GM12878 (cell line): ENCODE results near the gene ALDH3B2. TPM values are rescaled to one million over a fixed set of nuclear protein-coding genes. Genes with fewer than 3 reads are reported as not detected.

Experiments
- ATAC-seq: fragments of 200-7000 bp; cut with Tn5 transposase; 3 replicates; pipeline ENCODE4 v1.9.1; 2020; ENCODE audit warnings: mild to moderate bottlenecking, moderate library complexity
- BruUV-seq: library from RNA; stranded (reverse); fragments of 400-500 nt; replicated peaks from 2 replicates; lab custom pipeline; 2021; lab: Mats Ljungman, UMichigan
- CTCF ChIA-PET: fragments of 300-600 bp; sonication (Branson Sonifier 250); formaldehyde crosslinking; extraction: SDS; loops from one replicate; lab custom pipeline; 2021; ENCODE audit warnings: inconsistent platforms; lab: Yijun Ruan, JAX
- POLR2A ChIA-PET: fragments of 350-600 bp; formaldehyde crosslinking; extraction: SDS; loops from one replicate; lab custom pipeline; 2021; ENCODE audit warnings: inconsistent platforms; lab: Charles Lee
- RAD21 ChIA-PET: fragments of 300-600 bp; sonication (Branson Sonifier 250); formaldehyde crosslinking; loops from one replicate; lab custom pipeline; 2023; ENCODE audit warnings: antibody characterized with exemption; ENCODE audit not compliant: unreplicated experiment; lab: Charles Lee
- SMC1A ChIA-PET: fragments of 300-600 bp; sonication (Branson Sonifier 250); formaldehyde crosslinking; loops from one replicate; lab custom pipeline; 2023; ENCODE audit not compliant: unreplicated experiment, uncharacterized antibody; lab: Charles Lee
- DNase-seq: peaks from one replicate; pipeline ENCODE4 v3.0.0-alpha.2; 2011; ENCODE audit warnings: low read depth, low spot score
- FAIRE-seq: peaks from 3 replicates; lab custom pipeline; 2011; peaks lifted over from hg19 to GRCh38; lab: Jason Lieb, UNC
- H2AFZ ChIP-seq: 2 replicates; pipeline ENCODE4 v1.6.0; 2011; ENCODE audit warnings: low read depth, low read length, control low read depth; ENCODE audit not compliant: control insufficient read depth
- H3K27ac ChIP-seq: 2 replicates; pipeline ENCODE4 v1.5.1; 2011; ENCODE audit warnings: control low read depth; ENCODE audit not compliant: control insufficient read depth, insufficient read depth
- H3K27me3 ChIP-seq, 2 experiments: replicated peaks in 1 of 2; 2 replicates each; pipeline versions ENCODE4 v1.6.0 to v1.6.1; 2011; ENCODE audit warnings: low read length in 1 of 2; ENCODE audit not compliant: control insufficient read depth in 2 of 2, insufficient read depth in 2 of 2
- H3K36me3 ChIP-seq, 2 experiments: 2 replicates each; pipeline ENCODE4 v1.5.1; 2011; ENCODE audit warnings: low read length in 1 of 2; ENCODE audit not compliant: control insufficient read depth in 2 of 2, insufficient read depth in 2 of 2
- H3K4me1 ChIP-seq: 2 replicates; pipeline ENCODE4 v1.6.1; 2011; ENCODE audit warnings: mild to moderate bottlenecking, low read length, moderate library complexity, mixed read lengths; ENCODE audit not compliant: control insufficient read depth, insufficient read depth
- H3K4me2 ChIP-seq: 2 replicates; pipeline ENCODE4 v1.6.0; 2011; ENCODE audit warnings: control low read depth; ENCODE audit not compliant: control insufficient read depth, insufficient read depth
- H3K4me3 ChIP-seq: fragments of 200-600 bp; sonication (generic); 2 replicates; pipeline ENCODE4 v1.5.1; 2016
- H3K79me2 ChIP-seq: 2 replicates; pipeline ENCODE4 v1.6.0; 2011; ENCODE audit warnings: low read length; ENCODE audit not compliant: control insufficient read depth, insufficient read depth
- H3K9ac ChIP-seq: 2 replicates; pipeline ENCODE4 v1.8.0; 2011; ENCODE audit warnings: low read length, control low read depth, mixed read lengths; ENCODE audit not compliant: control insufficient read depth, insufficient read depth
- H3K9me3 ChIP-seq: replicated peaks from 3 replicates; pipeline ENCODE4 v1.5.1; 2011; ENCODE audit warnings: mild to moderate bottlenecking, low read length; ENCODE audit not compliant: control insufficient read depth, insufficient read depth
- H4K20me1 ChIP-seq: 2 replicates; pipeline ENCODE4 v1.6.0; 2011; ENCODE audit not compliant: control insufficient read depth, insufficient read depth
- ASH2L ChIP-seq: fragments of 300-600, 200-600 bp; sonication (generic); IDR thresholded peaks from 2 replicates; pipeline ENCODE4 v1.6.1; 2017; ENCODE audit warnings: low read depth, mild to moderate bottlenecking, borderline replicate concordance
- FOXM1 ChIP-seq: IDR thresholded peaks from 2 replicates; pipeline ENCODE4 v1.6.1; 2012; ENCODE audit warnings: low read depth, mild to moderate bottlenecking, inconsistent platforms, low read length, moderate library complexity
- MTA3 ChIP-seq: IDR thresholded peaks from 2 replicates; pipeline ENCODE4 v1.6.1; 2012; ENCODE audit warnings: low read length, inconsistent platforms, borderline replicate concordance
- MYB ChIP-seq: fragments of 150-350 bp; IDR thresholded peaks from 2 replicates; pipeline ENCODE4 v1.6.1; 2014; ENCODE audit warnings: mild to moderate bottlenecking, low read depth, low read length, borderline replicate concordance
- RAD21 ChIP-seq: IDR thresholded peaks from 2 replicates; pipeline ENCODE4 v1.6.1; 2011; ENCODE audit warnings: mild to moderate bottlenecking, low read depth, low read length, moderate library complexity; ENCODE audit not compliant: insufficient read depth
- SMC3 ChIP-seq: IDR thresholded peaks from 2 replicates; pipeline ENCODE4 v1.6.1; 2011; ENCODE audit warnings: low read length, improper control_type of control experiment, borderline replicate concordance
- TARDBP ChIP-seq: IDR thresholded peaks from 2 replicates; pipeline ENCODE4 v1.6.1; 2016; ENCODE audit warnings: borderline replicate concordance
- WGBS: methylation state at CpG from one replicate; pipeline ENCODE4 v1.1.6; 2016; ENCODE audit warnings: low lambda C conversion rate; ENCODE audit not compliant: insufficient replicate concordance, insufficient coverage; ENCODE audit errors: missing lambda C conversion rate; 5-methylcytosine and 5-hydroxymethylcytosine counted together
- in situ Hi-C: fragments of 300-500 bp; cut with MboI; formaldehyde crosslinking; loops from 9 replicates; pipeline ENCODE4 v1.14.3; 2018; ENCODE audit warnings: mixed read lengths
- intact Hi-C: fragments of 100-400 bp; cut with micrococcal nuclease; formaldehyde crosslinking; loops from one replicate; pipeline ENCODE4 v1.14.2; 2022; ENCODE audit not compliant: unreplicated experiment
- polyA plus RNA-seq, 11 experiments: library from polyadenylated mRNA; depleted of rRNA in 4 of 11; unstranded in 6 of 11; stranded (reverse) in 5 of 11; fragments of >200 nt; fragmentation: Nextera tagmentation in 4 of 11; fragmentation: Illumina TruSeq in 1 of 11; extraction: Ambion mirVana in 4 of 11; extraction: Trizol in 1 of 11; gene quantifications; 1 replicate in 1 of 11; 2 replicates in 10 of 11; pipeline versions ENCODE4 v1.2.1 to v1.2.3, GENCODE V29; 2011 to 2016; ENCODE audit warnings: inconsistent platforms in 2 of 11, missing spikeins in 2 of 11, low read depth in 1 of 11
- total RNA-seq, 4 experiments: library from RNA; depleted of rRNA in 3 of 4; stranded (reverse); fragments of >200 nt in 3 of 4; fragmentation: Illumina TruSeq in 1 of 4; extraction: Trizol in 1 of 4; gene quantifications; 2 replicates each; pipeline versions ENCODE4 v1.2.1 to v1.2.3, GENCODE V29; 2013 to 2021
- TF ChIP-seq, protein P1 (sequence below): IDR thresholded peaks from 2 replicates; pipeline ENCODE4 v1.6.1; 2011; ENCODE audit warnings: low read depth, low read length, improper control_type of control experiment, borderline replicate concordance
- TF ChIP-seq, protein P2 (sequence below): fragments of 450-650 bp; formaldehyde crosslinking; IDR thresholded peaks from 2 replicates; pipeline ENCODE4 v1.5.0; 2022; ENCODE audit warnings: mild to moderate bottlenecking, missing genetic modification characterization
- TF ChIP-seq, protein P3 (sequence below): IDR thresholded peaks from 2 replicates; pipeline ENCODE4 v1.6.1; 2011; ENCODE audit warnings: low read depth, mild to moderate bottlenecking, low read length, moderate library complexity, borderline replicate concordance; ENCODE audit errors: extremely low read depth
- TF ChIP-seq, protein P4 (sequence below), 3 experiments: IDR thresholded peaks in 2 of 3; conservative IDR thresholded peaks in 1 of 3; 2 replicates each; pipeline ENCODE4 v1.5.1; 2011; ENCODE audit warnings: low read depth in 3 of 3, low read length in 3 of 3, mild to moderate bottlenecking in 3 of 3, control low read depth in 2 of 3, moderate library complexity in 2 of 3, inconsistent platforms in 1 of 3, mixed read lengths in 1 of 3; ENCODE audit not compliant: control insufficient read depth in 2 of 3, insufficient read depth in 1 of 3; ENCODE audit errors: extremely low read depth in 1 of 3

The ALDH3B2 gene
- total and polyA plus RNA-seq, 10 of the 15 experiments (the other 5 are each of a cell fraction or from before 2014, with no cell fraction given): 0.09 to 0.17 TPM; not detected in 8

DNA sequence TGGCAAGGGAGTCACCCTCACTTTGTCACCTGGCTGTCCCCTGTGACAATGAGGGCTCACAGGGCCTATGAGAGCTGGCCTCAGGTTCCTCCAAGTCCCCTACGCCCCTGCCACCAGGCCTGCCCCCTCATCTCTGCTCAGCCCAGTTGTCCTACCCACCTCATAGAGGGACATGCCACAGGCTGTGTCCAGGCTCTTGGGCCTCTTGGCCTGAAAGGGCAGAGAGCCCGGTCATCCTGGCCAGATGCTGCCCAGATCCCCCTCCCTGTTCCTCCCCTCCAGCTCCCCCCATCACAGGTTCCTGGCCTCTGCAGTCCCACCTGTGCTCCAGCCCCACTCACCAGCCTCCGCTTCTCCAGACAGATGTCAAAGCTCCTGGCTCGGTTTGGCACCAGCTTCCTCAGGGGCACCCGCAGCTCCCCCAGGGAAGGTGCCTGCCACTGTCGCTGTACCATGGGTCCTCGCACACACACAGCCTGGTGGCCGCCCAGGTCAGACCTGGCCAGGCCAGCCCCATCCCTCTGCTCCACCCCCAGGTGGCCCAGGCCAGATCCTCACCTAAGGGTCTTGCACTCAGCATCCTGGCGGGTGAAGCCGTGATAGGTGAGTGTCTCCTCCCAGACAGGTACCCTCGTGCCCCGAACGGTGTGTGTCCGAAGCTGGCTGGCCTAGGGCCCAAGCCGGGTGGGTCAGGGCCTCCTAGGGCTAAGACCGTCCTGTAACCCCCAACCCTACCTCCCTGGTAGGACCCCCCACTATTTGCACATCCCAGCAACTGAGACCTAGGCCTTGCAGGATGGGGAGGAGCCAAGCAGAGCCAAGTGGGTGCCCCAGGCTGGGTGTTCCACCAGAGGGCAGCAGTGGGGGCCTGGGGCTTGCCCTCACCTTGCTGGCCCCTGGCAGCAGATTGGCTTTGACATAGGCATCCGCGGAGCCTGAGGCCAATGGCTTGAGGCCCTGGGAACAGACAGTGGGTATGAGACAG, 59.4 kb downstream of the ALDH3B2 start:
- H3K9ac ChIP-seq: peak overlapping the region; percentile 76
- peak overlapping the region; percentile 97 for H3K27ac ChIP-seq
- peak overlapping the region; percentile 89; the same call in 1 of the 2 replicates for H2AFZ ChIP-seq
- BruUV-seq: no TSS peak
- no peaks in the 10 kb centered on the region for H4K20me1 ChIP-seq
- in situ Hi-C loops: no loop called here
- ChIA-PET POLR2A (interaction anchor here (0.7 to 3.5 kb wide), 9 partner anchors 13 to 270 kb away, joined by 3 to 25 read pairs (median 5); partner anchors contain the start of genes GSTP1, NUDT8 and POLD4), CTCF (interaction anchor here (0.6 to 6.0 kb wide), 17 partner anchors 9 to 224 kb away, joined by 3 to 71 read pairs (median 5); partner anchors contain the start of genes ACY3, GSTP1 and NUDT8), SMC1A (interaction anchor here (0.6 to 3.4 kb wide), 8 partner anchors 9 to 147 kb away, joined by 3 to 15 read pairs (median 6); partner anchors contain the start of genes GSTP1 and NUDT8), RAD21 (interaction anchor here (0.6 to 2.9 kb wide), 12 partner anchors 11 to 154 kb away, joined by 3 to 26 read pairs (median 5); partner anchors contain the start of genes GSTP1 and NUDT8)
- H3K4me1 ChIP-seq: peaks cover 22% of the 10 kb centered on the region
- H3K4me3 ChIP-seq: peak overlapping the region; percentile 46; the same call in 1 of the 2 replicates
- H3K9me3 ChIP-seq: no peaks in the 10 kb centered on the region
- no peaks in the 10 kb centered on the region for H3K79me2 ChIP-seq
- H3K27me3 ChIP-seq: no peaks in the 10 kb centered on the region
- FAIRE-seq (no peak), ATAC-seq (peak; percentile 56), DNase-seq (no peak)
- WGBS: 89% methylated on average over 18 of the region's 18 CpGs
- H3K36me3 ChIP-seq: peaks cover 5 to 20% of the 10 kb centered on the region in 2 experiments; a peak in 3 of 4 replicates
- H3K4me2 ChIP-seq: peak overlapping the region; percentile 69
- intact Hi-C loops: loop anchor here (1.0 to 5.0 kb wide), 2 partner anchors 32 to 43 kb away; partner anchors contain the start of gene GSTP1
- no peak for TF ChIP-seq FOXM1
- TF ChIP-seq, protein P1, sequence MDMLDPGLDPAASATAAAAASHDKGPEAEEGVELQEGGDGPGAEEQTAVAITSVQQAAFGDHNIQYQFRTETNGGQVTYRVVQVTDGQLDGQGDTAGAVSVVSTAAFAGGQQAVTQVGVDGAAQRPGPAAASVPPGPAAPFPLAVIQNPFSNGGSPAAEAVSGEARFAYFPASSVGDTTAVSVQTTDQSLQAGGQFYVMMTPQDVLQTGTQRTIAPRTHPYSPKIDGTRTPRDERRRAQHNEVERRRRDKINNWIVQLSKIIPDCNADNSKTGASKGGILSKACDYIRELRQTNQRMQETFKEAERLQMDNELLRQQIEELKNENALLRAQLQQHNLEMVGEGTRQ: no peak
- peak; percentile 27; the same call in 1 of the 2 replicates for TF ChIP-seq RAD21
- no peak for TF ChIP-seq ASH2L
- TF ChIP-seq, protein P2, sequence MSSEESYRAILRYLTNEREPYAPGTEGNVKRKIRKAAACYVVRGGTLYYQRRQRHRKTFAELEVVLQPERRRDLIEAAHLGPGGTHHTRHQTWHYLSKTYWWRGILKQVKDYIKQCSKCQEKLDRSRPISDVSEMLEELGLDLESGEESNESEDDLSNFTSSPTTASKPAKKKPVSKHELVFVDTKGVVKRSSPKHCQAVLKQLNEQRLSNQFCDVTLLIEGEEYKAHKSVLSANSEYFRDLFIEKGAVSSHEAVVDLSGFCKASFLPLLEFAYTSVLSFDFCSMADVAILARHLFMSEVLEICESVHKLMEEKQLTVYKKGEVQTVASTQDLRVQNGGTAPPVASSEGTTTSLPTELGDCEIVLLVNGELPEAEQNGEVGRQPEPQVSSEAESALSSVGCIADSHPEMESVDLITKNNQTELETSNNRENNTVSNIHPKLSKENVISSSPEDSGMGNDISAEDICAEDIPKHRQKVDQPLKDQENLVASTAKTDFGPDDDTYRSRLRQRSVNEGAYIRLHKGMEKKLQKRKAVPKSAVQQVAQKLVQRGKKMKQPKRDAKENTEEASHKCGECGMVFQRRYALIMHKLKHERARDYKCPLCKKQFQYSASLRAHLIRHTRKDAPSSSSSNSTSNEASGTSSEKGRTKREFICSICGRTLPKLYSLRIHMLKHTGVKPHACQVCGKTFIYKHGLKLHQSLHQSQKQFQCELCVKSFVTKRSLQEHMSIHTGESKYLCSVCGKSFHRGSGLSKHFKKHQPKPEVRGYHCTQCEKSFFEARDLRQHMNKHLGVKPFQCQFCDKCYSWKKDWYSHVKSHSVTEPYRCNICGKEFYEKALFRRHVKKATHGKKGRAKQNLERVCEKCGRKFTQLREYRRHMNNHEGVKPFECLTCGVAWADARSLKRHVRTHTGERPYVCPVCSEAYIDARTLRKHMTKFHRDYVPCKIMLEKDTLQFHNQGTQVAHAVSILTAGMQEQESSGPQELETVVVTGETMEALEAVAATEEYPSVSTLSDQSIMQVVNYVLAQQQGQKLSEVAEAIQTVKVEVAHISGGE (CRISPR knock-in tag): no peak
- TF ChIP-seq, protein P3, sequence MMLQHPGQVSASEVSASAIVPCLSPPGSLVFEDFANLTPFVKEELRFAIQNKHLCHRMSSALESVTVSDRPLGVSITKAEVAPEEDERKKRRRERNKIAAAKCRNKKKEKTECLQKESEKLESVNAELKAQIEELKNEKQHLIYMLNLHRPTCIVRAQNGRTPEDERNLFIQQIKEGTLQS: no peak
- peak; percentile 34; the same call in 1 of the 2 replicates for TF ChIP-seq SMC3
- TF ChIP-seq TARDBP: no peak
- no peak for TF ChIP-seq MYB
- TF ChIP-seq, protein P4, sequence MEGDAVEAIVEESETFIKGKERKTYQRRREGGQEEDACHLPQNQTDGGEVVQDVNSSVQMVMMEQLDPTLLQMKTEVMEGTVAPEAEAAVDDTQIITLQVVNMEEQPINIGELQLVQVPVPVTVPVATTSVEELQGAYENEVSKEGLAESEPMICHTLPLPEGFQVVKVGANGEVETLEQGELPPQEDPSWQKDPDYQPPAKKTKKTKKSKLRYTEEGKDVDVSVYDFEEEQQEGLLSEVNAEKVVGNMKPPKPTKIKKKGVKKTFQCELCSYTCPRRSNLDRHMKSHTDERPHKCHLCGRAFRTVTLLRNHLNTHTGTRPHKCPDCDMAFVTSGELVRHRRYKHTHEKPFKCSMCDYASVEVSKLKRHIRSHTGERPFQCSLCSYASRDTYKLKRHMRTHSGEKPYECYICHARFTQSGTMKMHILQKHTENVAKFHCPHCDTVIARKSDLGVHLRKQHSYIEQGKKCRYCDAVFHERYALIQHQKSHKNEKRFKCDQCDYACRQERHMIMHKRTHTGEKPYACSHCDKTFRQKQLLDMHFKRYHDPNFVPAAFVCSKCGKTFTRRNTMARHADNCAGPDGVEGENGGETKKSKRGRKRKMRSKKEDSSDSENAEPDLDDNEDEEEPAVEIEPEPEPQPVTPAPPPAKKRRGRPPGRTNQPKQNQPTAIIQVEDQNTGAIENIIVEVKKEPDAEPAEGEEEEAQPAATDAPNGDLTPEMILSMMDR (IDR thresholded peaks at IDR 0.05 in 2 of 3, conservative IDR thresholded peaks at IDR 0.05 in 1 of 3; ENCODE audit: control insufficient read depth in 2 of 3, extremely low read depth in 1 of 3, insufficient read depth in 1 of 3, low read depth in 3 of 3, low read length in 3 of 3): peak; percentile 51 to 77 (median 64)
- no peak for TF ChIP-seq MTA3
